NCI-H2227 (cell line): ENCODE measurements around the gene MED15.
A peak's percentile ranks its signal among the peaks of the same experiment; 100 is the strongest.
"Not testable (repeated sequence)": the region's sequence is repeated elsewhere in the genome, so short reads cannot be mapped to it uniquely, and the experiment has no call there.

Experiments used
- DNase-seq: peaks from one replicate; lab custom pipeline; 2025; ENCODE audit not compliant: unreplicated experiment; lab: John Stamatoyannopoulos, UW

The MED15 gene

DNA sequence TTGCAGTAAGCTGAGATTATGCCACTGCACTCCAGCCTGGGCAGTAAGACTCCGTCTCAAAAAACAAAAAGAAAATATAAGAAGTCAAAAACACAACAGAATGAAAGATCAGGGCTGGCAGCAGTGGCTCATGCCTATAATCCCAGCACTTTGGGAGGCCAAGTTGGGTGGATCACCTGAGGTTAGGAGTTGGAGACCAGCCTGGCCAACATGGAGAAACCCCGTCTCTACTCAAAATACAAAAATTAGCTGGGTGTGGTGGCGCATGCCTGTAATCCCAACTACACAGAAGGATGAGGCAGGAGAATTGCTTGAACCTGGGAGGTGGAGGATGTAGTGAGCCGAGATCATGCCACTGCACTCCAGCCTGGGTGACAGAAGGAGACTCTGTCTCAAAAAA, 87.1 kb downstream of the MED15 start:
- not testable (repeated sequence) for DNase-seq

DNA sequence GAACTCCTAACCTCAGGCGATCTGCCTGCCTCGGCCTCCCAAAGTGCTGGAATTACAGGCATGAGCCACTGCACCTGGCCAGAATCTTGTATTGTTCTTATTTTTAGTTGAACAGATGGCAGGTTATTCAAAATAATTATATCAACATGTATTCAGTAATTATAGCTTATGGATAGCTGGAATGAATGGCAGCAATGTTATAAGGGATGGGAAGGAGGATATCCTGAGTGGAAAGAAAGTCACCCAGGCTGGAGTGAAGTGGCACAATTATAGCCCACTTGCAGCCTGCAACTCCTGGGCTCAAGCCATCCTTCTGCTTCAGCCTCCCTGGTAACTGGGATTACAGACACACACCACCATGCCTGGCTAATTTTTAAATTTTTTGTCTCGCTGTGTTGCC, 88.1 kb downstream of the MED15 start:
- peak; percentile 79 for DNase-seq

DNA sequence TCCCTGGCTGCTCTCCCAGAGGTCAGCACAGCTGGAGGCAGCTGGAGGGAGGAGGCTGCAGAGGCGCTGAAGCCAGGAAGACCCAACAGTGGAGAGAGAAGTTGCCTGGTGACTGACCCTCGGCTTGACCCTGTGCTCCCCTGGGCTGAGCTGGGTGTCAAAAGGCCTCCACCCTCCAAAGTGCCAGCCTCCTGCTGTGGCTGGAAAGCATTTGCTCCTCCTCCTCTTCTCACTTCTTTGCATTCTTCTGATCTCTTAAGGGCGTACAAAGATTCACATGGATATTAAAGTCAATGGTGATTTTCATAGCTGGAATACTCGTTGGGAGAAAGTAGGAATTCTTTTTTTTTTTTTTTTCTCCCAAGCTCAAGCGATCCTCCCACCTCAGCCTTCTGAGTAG, 91.7 kb downstream of the MED15 start:
- no peak for DNase-seq

DNA sequence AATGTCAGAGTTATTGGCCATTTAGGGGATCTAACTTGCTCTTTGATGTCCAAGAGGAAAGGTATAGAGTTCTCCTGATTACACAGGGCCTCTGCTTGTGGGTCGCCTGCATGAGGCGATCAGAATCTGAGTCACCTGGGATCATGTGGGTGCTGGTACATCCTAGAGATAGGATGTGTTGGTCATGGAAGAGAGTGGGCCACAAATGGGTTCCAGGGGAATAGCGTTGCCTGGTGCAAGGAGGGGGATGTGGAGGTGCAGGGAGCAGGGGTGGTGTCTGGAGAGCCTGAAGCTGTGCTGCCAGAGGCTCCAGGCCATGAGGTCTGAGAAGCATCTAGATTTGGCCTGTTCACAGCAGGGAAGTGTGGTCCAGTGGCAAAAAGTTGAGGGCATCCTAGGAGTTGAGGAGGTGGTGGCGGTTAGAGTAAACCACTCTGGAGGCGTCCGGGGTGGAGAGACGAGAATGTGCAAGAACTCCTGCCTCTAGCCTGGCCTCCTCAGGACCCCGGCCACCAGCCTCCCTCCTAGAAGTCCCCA, 92.8 kb downstream of the MED15 start:
- DNase-seq = no peak

DNA sequence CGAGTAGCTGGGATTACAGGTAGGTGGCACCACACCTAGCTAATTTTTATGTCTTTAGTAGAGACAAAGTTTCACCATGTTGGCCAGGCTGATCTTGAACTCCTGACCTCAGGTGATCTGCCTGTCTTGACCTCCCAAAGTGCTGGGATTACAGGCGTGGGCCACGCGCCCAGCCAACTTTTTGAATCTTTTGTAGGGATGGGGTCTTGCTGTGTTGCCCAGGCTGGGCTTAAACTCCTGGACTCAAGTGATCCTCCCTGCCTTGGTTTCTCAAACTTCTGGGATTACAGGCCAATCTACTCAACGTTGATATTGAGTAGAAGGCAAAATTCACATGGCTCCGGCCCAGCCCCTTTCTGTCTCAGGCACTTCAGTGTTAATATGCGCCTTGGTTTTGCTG, 93.9 kb downstream of the MED15 start:
- no peak for DNase-seq

DNA sequence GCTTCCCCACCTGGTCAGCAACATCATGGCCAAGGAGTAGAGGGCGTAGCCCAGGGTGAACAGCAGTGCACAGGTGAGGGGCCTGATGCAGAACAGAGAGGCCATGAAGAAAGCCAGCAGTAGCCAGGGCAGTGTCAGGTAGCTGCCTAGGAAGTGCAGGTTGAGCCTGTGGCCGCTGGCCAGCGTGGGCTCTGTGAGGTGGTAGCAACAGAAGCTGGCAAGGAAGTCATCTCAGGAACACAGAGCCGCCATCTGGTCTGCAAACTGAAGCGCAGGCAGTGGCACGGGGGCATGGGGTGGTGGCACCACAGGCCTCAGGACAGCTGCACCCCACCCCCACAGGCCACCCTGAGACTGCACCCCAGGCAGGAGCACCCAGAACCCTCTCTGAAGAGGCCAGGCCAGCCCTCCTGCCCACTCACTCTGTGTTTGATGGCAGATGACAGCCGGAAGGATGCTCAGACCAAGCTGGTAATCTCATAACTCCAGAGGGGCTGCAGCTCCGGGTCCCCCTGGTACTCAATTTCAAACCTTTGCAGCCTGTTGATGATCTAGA, 95.3 kb downstream of the MED15 start:
- DNase-seq = no peak

DNA sequence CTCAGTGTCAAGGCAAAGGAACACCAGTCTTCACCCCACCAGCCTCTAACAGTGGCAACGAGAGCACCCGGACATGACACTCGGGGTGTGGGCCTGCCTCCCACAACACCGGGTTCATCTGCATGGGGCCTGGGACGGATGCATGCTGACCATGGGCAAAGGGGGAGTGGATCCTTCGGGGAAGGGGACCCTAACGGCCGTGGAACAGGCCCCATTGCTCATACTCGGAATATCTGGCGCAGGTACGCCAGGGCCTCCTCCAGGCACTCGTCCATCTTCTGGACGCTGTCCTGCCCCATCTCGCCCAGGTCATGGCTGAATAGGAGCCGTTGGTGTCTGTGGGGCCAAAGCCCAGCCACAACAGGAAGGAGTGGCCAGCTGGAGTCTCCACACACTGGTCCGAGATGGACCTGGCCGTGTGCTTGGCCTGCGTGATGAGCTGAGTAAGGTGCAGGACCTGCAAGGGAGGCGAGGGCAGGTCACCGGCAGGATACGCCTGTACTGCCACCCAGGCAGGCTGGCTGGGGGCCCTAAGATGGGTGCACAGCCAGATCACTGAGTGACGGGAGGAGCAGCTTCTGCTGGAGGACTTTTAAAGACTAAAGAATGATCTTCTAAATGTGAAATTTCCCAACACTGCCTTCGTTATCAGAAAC, 96.8 kb downstream of the MED15 start:
- DNase-seq = no peak

DNA sequence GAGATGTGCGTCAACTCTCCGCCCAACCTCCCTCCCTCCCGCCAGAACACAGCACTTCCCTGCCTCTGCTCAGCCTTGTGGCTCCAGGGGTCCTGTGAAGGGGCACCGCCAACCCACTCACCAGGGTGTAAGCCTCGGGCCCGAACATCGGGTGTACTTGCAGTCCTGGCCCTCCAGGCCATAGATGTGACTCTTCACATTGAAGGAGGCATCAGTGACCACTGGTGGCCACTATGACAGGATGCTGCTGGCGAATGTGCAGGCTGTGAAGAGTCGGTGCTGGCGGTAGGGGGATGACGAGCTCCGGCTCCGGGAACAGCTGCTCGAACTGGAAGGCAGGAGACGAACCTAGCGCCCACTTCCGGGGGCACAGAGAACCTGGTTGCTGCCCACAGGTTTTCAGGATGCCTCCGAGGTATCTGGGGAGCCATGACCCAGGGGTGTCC, 97.4 kb downstream of the MED15 start:
- DNase-seq = no peak

DNA sequence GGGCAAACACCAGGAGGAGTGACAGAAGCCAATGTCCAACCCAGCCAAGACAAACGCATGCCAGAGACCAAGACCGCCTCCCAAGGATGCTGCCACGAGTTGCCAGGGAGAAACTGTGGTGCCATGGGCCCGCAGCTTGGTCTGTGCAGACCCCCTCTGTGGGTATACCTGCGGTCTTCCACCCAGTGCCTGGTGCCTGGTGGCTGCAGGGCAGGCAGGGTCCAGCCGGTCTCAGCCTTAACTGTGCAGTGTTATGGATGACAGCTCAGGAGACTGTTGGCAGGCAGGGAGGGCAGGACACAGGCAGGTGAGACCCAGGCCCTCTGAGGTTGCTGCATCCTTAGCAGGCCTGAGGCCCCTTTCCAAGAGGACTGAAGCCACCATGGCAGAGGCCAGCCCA, 97.9 kb downstream of the MED15 start:
- DNase-seq = no peak

DNA sequence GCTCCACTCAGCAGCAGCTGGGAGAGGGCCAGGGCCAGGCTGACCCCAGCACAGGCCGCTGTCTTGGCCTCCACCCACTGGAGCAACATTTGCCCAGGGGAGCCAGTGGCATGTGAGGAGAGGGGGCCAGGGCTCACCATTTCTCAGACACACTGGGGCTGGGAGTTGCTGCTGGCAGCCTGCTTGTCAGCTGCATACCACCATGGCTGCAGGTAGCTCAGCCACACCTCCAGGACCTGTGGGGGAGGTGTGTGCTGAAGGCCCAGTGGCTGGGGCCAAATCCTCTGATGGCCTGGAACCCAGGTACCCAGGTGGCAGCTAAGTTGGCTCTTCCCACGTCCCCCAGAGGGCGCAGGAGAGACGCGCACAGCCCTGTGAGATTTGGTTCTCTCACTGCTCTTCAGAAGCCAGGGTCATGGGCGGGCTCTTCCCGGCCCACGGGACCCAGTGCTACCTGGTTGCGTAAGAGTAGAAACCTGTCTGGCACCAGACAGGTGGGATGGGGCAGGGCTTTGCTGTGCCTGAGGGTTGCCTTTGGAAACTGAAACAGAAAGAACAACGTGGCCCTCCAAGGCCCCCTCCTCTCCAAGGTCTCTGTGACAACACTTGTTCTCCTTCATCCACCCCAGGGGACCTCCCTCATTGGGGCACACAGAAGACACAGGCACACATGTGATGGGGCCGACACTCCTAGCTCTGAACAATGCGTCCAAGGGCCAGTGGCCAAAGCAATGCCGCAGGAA, 98.8 kb downstream of the MED15 start:
- DNase-seq = peak; percentile 36

DNA sequence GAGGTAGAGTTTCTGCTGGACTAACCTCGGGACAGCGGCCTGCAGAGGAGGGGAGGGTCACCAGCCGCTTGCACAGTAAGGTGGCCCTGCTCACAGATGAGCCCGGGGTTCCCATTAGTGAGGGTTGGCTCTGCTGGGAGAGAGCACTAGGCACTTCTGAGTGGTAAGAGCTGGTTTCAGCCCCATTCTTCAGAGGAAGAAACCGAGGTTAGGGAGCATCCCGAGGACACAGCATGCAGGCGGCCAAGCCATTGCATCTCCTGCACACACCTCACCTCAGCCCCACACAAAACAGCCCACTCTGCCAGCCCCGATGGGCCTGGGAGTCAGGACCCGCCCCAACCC, 99.3 kb downstream of the MED15 start:
- DNase-seq = no peak

DNA sequence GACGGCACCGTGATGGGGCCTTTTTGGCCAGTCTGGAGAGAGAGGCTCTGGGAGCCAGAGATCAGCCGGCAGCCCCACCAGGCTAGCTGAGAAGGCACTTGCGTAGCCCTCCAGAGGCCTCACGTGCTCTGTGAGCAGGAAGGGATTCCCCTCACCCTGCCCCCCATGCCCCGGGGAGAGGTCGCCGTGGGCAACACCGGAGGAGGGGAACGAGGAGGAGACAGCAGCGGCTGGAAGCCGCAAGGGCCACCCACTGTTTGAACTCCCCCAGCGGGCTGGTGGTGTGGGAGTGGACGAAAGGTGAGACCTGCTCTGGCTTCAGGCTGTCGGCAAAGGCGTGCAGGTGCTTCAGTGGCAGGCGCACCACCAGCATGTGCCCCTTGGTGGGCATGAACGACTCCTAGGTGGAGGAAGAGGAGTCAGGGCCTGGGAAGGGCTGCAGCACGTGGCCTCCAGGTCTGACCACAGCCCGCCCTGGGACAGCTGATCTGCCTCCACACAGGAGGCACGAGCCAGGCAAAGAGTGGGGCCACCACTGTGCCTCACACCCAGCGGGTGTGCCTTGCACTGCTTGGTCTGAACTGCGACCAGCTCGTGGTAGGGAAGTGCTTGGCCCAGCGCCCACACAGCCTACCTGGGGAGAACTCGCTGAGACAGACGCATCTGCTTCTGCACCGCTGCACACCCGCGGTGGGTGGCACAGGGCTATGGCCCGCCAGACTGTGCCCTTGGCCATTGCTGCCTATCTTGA, 99.9 kb downstream of the MED15 start:
- no peak for DNase-seq

DNA sequence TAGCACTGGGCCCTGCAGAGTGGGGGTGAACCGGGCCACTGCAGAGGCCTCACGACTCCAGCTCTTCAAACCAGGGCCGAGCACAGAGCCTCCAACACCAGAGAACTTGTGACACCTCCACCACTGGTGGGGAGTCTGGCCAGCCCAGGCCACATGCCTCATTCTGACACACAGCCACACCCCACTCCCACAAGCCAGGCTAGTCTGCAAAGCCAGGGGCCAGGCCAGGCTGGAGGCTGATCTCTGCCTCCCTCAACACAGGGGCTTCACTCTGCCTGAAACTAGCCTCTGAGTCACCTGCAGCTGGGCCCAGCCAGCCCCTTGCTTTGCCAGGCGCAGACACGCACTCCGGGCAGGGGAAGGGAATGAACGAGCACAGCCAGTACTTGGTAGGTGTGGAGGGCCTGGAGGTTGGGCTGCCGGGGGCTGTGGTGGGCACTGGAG, 102.9 kb downstream of the MED15 start:
- no peak for DNase-seq

DNA sequence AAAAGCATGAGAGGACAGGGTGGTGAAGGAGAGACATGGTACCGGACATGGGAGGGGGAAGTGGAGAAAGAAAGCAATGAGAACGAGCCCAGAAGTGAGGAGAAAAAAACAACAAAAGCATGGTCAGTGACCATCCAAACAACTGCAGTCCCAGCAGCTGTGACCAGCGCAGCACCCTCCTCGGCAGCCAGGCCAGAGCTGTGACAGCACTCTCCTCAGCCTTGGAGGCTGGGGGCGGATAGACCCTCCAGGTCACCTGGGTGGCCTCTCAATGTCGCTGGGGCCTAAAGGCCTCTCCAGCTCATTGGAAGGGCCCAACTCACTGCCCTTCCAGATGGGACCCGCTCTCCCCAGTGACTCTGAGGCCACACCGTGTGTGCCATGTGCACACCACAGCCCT, 103.3 kb downstream of the MED15 start:
- no peak for DNase-seq

DNA sequence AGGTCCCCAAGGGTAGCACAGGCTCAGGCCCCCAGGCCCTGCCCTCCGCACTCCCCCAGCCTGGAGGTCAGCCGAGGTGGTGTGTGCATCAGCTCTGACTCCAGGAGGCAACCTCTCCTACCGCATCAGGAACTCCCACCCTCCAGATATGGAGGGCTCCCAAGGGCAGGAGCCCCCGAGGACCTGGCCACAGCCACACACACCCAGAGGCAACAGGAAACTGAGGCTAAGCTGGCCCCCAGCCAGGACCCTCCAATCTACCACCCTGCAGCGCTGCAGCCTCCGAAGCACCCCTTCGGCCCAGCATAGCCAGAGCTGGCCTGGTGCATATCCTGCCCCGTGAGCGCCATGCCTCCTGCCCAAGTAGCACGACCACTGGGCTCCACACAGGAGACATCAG, 104.0 kb downstream of the MED15 start:
- DNase-seq = no peak

DNA sequence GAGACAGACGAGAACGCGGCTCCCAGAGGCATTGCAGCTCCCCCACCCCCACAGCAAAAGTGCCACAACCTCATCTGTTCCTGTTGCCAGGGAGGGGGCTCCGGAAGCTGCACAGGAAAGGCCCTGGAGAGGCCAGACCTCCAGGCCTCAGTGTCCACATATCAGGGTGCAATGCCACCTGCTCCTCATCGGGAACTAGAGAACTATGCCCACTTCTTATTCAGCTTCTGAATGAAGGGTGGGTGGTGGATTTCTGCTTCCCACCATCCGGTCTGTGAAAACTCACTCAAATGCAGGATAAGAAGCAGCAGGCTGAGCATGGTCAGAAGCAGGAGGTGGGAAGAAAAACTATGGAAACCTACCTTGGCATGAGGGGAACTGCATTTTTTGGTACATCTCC, 105.9 kb downstream of the MED15 start:
- DNase-seq = no peak

DNA sequence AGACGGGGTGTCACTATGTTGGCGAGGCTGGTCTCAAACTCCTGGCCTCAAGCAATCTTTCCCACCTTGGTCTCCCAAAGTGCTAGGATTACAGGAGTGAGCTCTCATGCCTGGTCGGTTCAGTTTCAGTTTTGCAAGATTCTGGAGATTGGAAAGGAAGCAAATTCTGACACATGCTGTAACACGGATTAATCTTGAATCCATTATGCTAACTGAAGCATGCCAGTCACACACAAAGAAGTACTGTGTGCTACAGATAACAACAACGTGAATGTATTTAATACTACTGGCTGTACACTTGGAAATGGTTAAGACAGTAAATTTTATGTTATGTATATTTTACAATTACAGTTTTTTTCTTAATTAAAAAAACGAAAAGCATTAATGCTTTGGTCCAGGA, 107.6 kb downstream of the MED15 start:
- no peak for DNase-seq

DNA sequence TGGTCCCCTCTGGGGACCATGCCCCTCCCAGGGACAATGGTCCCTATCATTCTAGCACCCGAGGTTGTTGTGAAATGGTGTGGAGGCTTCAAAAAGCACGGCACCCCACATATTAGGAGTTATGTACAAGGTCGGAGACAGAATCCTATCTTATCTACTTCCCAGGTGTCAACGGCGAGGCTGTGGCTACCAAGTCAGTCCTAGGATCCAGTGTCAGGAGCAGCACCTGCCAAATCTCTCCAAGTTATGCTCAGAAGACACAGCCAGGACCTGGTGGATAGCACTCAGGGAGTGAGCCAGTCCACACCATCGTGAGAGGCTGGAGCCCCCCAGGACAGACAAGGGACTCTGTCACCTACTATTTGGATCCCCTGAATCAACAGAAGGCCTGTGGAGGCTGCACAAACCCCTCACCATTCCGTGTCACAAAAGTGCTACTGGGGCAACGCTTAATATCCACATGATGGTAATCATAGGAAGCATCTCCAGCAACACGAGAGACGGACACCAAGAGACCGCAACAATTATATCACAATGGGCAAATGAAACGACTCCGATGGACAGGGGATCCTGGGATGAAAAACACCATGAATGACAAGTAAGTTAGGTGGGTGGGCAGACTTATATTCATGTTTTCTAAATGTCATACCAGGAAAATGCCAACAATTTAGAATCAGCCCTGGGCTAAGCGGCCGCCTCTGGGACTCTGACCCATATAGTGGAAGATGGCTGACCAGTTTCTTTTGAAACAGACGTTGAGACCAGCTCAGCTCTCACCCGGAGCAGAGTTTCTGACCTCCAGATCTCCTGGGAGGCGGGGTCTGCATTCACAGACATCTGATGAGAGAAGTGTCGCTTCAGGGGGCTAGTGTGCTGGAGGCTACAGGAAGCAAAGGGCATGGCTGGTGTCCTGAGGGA, 108.4 kb downstream of the MED15 start:
- DNase-seq = no peak

DNA sequence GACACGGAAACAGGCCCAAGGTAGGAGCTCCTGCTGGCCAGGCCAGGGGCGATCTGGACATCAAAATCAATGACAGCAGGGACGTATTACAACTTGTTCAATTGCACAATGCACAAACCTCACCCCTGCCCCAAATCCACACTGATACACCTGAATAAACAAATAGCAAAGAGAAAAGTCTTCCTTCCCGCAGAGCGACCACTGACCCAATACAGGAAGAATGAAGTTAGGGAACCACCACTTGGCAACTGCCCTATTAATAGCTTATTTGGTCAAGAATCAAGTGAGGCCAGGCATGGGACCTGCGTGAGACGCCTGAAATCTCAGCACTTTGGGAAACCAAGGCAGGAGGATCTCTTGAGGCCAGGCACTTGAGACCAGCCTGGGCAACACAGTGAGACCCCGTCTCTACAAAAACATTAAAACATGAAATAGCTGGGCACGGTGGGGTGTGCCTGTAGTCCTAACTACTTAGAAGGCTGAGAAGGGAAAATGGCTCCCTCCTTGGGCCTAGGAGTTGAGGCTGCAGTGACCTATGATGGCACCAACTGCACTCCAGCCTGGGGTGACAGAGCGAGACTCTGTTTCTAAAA, 109.1 kb downstream of the MED15 start:
- DNase-seq = no peak

DNA sequence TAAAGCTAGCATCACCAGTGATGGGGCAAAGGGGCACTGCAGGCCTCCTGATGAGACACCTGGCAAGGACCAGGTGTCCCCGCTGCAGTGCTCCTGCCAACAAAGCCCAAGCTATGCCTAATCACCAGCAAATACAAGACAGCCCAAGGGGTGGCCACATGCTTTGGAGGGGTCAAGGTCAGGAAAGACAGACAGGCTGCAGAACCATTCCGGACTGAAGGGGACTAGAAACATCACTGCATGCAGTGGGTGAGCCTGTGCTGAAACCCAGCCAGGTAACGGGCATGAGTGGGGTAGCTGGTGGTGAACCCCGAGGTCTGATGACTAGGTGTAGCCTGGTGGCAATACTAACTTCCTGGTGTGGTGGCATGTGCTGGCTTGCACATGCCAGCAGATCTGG, 111.1 kb downstream of the MED15 start:
- DNase-seq = no peak
